Prostate gland (tissue), 2 donors: Measurements from ENCODE around the gene BCR.

Source experiments
- POLR2A ChIP-seq: fragments of 450-650 bp; IDR thresholded peaks from one replicate; pipeline ENCODE4 v1.6.1; 2016; ENCODE audit warnings: antibody characterized with exemption, mild to moderate bottlenecking
- TF ChIP-seq, protein P1 (sequence below), 4 experiments: fragments of 200-600 bp in 2 of 4; fragments of 450-650 bp in 2 of 4; sonication (generic) in 2 of 4; IDR thresholded peaks; 1 replicate in 3 of 4; 2 replicates in 1 of 4; pipeline ENCODE4 v1.5.1; 2016 to 2019; ENCODE audit warnings: antibody characterized with exemption in 4 of 4, mild to moderate bottlenecking in 2 of 4, moderate library complexity in 2 of 4

DNA sequence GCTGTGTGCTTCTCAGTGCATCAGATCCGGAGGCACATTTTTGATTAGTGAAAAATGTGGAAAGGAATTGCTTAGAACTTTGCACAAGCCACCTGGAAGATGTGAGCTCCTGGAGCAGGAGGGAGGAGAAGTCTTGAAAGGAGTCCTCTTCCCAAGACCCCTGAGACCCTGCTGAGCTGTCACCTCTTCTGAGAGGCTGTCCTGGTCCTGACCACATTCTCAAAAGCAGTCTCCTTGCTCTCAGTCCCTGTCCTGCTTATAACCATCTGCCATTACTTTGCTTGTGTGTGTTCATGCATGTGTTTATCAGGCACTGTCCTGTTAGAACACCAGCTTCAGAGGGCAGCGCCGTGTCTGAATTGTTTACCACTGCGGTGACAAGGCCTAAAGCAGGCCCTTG lies 86.5 kb downstream of the BCR start:
- TF ChIP-seq, protein P1, sequence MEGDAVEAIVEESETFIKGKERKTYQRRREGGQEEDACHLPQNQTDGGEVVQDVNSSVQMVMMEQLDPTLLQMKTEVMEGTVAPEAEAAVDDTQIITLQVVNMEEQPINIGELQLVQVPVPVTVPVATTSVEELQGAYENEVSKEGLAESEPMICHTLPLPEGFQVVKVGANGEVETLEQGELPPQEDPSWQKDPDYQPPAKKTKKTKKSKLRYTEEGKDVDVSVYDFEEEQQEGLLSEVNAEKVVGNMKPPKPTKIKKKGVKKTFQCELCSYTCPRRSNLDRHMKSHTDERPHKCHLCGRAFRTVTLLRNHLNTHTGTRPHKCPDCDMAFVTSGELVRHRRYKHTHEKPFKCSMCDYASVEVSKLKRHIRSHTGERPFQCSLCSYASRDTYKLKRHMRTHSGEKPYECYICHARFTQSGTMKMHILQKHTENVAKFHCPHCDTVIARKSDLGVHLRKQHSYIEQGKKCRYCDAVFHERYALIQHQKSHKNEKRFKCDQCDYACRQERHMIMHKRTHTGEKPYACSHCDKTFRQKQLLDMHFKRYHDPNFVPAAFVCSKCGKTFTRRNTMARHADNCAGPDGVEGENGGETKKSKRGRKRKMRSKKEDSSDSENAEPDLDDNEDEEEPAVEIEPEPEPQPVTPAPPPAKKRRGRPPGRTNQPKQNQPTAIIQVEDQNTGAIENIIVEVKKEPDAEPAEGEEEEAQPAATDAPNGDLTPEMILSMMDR (IDR thresholded peaks at IDR 0.05), result no peak
- TF ChIP-seq POLR2A, result no peak
